HG02943 (cell line): ENCODE results near the gene TRMT11.
A peak's percentile ranks its signal among the peaks of the same experiment; 100 is the strongest.

Experiments
- ATAC-seq: cut with Tn5 transposase; IDR thresholded peaks from one replicate; pipeline ENCODE4 v1.9.1; 2021; ENCODE audit warnings: mild to moderate bottlenecking, low read depth, moderate library complexity; ENCODE audit not compliant: unreplicated experiment

Gene TRMT11

DNA sequence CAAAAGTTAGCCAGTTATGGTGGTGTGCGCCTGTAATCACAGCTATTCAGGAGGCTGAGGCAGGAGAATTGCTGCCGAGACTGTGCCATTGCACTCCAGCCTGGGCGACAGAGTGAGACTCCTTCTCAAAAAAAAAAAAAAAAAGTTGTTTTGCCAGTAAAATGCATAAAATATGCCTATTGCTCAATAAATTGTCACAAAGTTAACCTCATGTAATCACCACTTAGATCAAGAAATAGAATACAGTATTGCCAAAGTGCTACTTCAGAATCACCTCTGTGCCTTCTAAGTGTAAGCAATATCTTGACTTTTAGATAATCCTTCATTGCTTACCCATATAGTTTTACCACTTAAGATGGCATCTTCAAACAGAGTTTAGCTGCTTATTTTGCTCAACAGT is 80.7 kb downstream of the TRMT11 start:
- no peak for ATAC-seq

DNA sequence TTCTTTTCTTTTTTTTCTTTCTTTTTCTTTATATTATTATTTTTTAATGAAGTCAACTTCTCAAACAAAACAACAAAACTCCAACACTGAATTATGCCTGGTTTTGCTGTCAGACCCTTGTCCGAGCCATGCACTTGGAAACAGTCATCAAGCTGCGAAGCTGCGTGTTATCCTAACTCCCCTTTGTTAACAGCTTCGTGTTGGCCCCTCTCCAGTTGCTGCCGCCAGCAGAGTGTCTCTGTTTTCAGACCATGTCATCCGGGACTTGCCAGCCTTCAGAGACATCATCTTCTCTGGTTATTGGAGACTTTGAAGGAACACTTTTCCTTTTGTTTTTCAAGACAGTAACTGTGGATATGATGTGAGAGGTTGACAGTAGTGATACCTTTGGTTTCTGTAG is 83.1 kb downstream of the TRMT11 start:
- ATAC-seq, result no peak

DNA sequence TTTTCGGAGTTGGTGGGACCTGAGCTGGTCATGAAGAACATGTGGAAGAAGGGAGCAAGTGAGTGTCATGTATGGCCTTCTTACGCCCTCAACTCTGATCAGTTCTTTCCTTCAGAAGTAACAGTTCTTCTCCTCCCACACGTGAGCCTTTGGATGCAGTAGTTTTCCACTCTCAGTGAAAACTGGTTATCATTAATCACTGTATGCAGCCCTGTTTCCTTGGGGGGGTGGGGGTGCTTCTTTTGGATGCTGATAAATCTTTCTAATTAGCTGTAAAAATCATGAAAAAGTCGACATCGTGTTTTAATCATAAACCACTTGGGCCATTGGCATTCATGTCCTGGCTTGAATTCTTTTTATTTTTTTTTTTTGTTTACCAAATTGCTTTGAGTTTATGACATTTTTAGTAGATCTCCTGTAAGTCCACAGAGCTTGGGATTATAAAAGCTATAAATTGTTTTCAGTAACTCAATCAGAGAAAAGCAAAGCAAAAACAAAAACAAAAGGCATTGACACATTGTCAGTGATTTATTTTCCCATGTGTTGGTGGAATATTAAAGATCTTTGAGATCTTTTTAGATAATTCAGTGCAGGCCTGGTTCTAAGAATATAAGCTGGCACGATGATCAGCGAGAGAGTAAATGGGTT is 84.8 kb downstream of the TRMT11 start:
- ATAC-seq, result no peak

DNA sequence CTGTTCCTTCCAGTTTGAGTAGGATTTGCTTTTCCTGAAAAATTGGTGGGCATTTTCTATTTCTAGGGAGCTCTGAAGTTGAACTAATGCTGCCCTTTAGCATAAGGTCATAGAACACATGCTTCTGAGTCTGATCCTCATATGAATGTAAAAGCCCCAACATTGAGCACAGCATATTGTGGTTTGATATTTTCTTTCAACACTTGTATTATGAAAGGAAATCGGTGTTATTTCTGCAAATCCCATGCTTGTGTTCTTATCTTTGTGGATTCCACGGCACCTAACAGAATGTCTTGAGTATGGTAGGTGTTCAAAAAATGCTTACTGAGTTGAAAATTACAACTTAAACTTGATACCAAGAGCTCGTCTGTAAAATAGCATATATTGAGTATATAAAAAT is 85.8 kb downstream of the TRMT11 start:
- no peak for ATAC-seq

DNA sequence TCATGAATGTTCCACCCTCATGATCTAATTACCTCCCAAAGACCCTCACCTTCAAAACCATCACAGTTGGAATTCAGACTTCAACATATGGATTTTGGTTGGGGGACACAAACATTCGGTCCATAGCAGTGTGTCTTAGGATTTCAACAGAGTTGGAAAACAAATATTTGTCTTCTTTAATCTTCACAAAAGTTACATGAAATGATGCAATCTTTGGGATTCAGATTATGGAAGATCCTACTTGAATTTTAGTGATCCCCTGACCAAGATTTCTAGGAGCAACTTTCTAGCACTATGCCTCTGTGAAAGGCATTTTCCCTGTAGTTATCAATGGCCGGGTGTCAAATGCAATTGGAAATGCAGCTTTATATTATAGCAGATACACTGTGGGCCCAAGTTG is 86.5 kb downstream of the TRMT11 start:
- ATAC-seq, result no peak

DNA sequence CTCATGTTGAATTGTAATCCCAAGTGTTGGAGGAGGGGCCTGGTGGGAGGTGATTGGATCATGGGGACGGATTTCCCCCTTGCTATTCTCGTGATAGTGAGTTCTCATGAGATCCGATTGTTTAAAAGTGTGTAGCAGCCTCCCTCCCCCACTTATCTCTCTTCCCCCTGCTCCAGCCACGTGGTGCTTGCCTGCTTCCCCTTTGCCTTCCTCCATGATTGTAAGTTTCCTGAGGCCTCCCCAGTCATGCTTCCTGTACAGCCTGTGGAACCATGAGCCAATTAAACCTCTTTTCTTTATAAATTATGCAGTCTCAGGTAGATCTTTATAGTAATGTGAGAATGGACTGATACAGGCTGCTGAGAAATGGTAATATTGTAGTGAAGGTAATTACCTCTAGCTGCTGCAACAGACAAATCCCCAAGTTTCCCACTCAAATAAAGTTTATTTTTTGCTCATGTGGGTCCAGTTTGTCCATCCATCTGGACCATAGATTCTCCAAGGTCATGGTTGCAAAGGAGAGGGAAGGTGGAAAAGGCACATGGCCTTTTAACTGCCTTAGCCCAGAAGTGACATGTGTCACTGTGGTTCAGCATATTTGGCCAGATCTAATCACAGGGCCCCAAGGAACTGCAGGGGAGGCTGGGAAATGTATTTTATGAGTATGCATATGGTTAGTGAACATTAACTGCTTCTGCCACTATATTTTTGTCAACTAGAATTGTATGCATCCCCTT is 89.2 kb downstream of the TRMT11 start:
- no peak for ATAC-seq

DNA sequence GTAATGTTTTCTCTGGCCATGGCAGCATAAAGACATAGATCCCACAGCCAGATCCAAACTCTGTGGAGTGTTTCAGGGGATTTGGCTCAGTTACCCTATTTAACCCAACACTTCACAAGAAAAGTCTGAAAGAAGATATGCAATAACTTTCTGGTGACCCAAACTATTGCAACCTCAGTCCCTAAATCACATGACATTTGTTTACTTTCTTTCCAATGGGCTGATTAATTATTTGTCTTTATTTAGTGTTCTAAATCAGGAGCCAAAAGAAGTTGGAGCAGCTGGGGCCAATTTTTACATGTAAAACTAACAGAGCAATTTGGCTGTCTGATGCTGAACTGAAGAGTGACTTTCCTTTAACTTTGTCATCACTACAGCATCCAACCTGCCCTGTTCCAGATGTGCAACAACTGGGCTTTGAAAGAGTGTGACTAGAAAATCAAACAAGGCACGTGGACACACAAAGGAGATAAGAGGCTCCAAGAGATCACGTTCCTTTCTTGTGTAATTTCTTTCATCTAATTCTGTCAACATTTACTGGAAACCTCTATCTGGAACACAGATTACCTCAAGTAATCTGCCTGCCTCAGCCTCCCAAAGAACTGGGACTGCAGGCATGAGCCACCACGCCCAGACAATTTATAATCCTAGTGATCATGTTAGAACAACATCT is 90.8 kb downstream of the TRMT11 start:
- ATAC-seq, result no peak

DNA sequence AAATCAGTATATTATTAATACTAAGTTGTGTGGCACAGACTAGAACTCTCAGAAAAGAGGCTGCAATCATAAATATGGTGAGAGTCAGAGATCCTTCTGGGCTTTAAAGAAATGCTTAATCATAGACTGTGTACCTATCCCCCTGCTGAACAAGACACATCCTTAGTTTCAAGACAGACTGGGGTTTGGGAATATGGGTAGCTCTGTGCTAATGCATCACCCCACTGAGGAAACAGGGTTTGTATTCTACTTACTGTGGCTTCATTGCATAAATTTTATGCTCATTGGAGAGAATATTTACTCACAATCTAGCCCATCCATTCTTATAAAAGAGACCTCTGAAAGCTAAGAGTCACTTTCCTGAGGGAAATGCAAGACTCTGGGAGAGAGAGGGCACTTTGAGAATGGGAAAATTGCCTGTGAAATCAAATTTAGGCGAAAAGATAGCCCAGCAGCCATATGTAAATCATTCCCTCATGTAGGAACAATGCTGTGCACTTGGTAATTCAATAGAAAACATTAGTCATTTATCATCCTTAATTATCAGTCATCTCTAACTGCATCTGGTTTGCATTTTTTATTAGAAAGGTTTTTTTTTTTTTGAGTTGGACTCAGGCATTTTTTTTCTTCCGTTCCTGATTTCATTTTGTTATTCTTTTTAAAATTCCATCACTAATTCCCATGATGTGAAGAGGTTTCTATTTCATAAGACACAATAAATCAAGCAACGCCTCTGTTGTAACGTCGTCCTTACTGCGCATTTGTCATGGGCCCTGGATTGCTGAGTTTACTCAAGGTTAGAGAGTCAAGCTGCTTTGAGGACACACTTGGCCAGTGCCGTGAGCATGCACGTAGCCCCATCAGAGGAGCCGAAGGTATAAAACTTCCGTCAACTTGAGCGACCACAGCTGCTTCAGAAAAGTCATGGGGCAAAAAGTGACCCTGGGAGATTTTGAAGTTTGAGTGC is 91.8 kb downstream of the TRMT11 start:
- no peak for ATAC-seq

DNA sequence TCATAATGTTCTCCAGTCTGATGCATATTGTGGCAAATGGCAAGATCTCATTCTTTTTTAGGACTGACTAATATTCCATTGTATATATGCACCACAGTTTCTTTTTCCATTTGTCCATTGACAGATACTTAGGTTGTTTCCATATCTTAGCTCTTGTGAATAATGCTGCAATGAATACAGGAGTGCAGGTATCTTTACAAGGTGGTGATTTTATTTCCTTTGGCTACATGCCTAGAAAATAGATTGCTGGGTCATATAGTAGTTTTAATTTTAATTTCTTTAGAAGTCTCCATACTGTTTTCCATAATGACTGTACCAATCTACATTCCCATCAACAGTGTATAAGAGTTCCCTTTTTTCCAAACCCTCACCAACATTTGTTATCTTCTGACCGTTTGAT is 97.5 kb downstream of the TRMT11 start:
- ATAC-seq, result no peak

DNA sequence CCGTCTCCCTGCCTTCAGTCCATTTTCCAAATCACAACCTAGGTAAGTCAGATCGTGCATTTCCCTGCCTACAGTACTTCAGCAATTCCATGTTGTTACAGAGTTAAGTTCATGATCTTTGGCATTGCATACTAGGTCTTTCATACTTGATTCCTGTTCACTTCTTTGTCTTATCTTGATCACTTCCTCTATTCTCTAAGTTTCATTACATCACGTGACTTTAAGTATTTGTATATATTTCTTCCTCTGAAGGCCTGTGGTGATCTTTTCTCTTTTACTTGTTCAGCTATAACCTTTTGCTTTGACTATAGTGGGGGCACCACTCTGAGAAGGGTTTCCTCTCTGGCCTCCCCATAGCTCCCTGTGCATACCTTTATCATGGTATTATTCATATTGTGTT is 100.2 kb downstream of the TRMT11 start:
- peak; percentile 68 for ATAC-seq
